GM12878 (cell line): ENCODE data around the gene TP53BP1. TPM values are rescaled to one million over a fixed set of nuclear protein-coding genes. Genes with fewer than 3 reads are reported as not detected.
"Not testable (repeated sequence)": the region's sequence is repeated elsewhere in the genome, so short reads cannot be mapped to it uniquely, and the experiment has no call there.

ENCODE experiments used
- ATAC-seq: fragments of 200-7000 bp; cut with Tn5 transposase; 3 replicates; pipeline ENCODE4 v1.9.1; 2020; ENCODE audit warnings: mild to moderate bottlenecking, moderate library complexity
- BruUV-seq: library from RNA; stranded (reverse); fragments of 400-500 nt; replicated peaks from 2 replicates; lab custom pipeline; 2021; lab: Mats Ljungman, UMichigan
- CTCF ChIA-PET: fragments of 300-600 bp; sonication (Branson Sonifier 250); formaldehyde crosslinking; extraction: SDS; loops from one replicate; lab custom pipeline; 2021; ENCODE audit warnings: inconsistent platforms; lab: Yijun Ruan, JAX
- POLR2A ChIA-PET: fragments of 350-600 bp; formaldehyde crosslinking; extraction: SDS; loops from one replicate; lab custom pipeline; 2021; ENCODE audit warnings: inconsistent platforms; lab: Charles Lee
- RAD21 ChIA-PET: fragments of 300-600 bp; sonication (Branson Sonifier 250); formaldehyde crosslinking; loops from one replicate; lab custom pipeline; 2023; ENCODE audit warnings: antibody characterized with exemption; ENCODE audit not compliant: unreplicated experiment; lab: Charles Lee
- SMC1A ChIA-PET: fragments of 300-600 bp; sonication (Branson Sonifier 250); formaldehyde crosslinking; loops from one replicate; lab custom pipeline; 2023; ENCODE audit not compliant: unreplicated experiment, uncharacterized antibody; lab: Charles Lee
- DNase-seq: peaks from one replicate; pipeline ENCODE4 v3.0.0-alpha.2; 2011; ENCODE audit warnings: low read depth, low spot score
- FAIRE-seq: peaks from 3 replicates; lab custom pipeline; 2011; peaks lifted over from hg19 to GRCh38; lab: Jason Lieb, UNC
- H2AFZ ChIP-seq: 2 replicates; pipeline ENCODE4 v1.6.0; 2011; ENCODE audit warnings: low read depth, low read length, control low read depth; ENCODE audit not compliant: control insufficient read depth
- H3K27ac ChIP-seq: 2 replicates; pipeline ENCODE4 v1.5.1; 2011; ENCODE audit warnings: control low read depth; ENCODE audit not compliant: control insufficient read depth, insufficient read depth
- H3K27me3 ChIP-seq, 2 experiments: replicated peaks in 1 of 2; 2 replicates each; pipeline versions ENCODE4 v1.6.0 to v1.6.1; 2011; ENCODE audit warnings: low read length in 1 of 2; ENCODE audit not compliant: control insufficient read depth in 2 of 2, insufficient read depth in 2 of 2
- H3K36me3 ChIP-seq, 2 experiments: 2 replicates each; pipeline ENCODE4 v1.5.1; 2011; ENCODE audit warnings: low read length in 1 of 2; ENCODE audit not compliant: control insufficient read depth in 2 of 2, insufficient read depth in 2 of 2
- H3K4me1 ChIP-seq: 2 replicates; pipeline ENCODE4 v1.6.1; 2011; ENCODE audit warnings: mild to moderate bottlenecking, low read length, moderate library complexity, mixed read lengths; ENCODE audit not compliant: control insufficient read depth, insufficient read depth
- H3K4me2 ChIP-seq: 2 replicates; pipeline ENCODE4 v1.6.0; 2011; ENCODE audit warnings: control low read depth; ENCODE audit not compliant: control insufficient read depth, insufficient read depth
- H3K4me3 ChIP-seq: fragments of 200-600 bp; sonication (generic); 2 replicates; pipeline ENCODE4 v1.5.1; 2016
- H3K79me2 ChIP-seq: 2 replicates; pipeline ENCODE4 v1.6.0; 2011; ENCODE audit warnings: low read length; ENCODE audit not compliant: control insufficient read depth, insufficient read depth
- H3K9ac ChIP-seq: 2 replicates; pipeline ENCODE4 v1.8.0; 2011; ENCODE audit warnings: low read length, control low read depth, mixed read lengths; ENCODE audit not compliant: control insufficient read depth, insufficient read depth
- H3K9me3 ChIP-seq: replicated peaks from 3 replicates; pipeline ENCODE4 v1.5.1; 2011; ENCODE audit warnings: mild to moderate bottlenecking, low read length; ENCODE audit not compliant: control insufficient read depth, insufficient read depth
- H4K20me1 ChIP-seq: 2 replicates; pipeline ENCODE4 v1.6.0; 2011; ENCODE audit not compliant: control insufficient read depth, insufficient read depth
- ZBTB4 ChIP-seq: fragments of 450-650 bp; formaldehyde crosslinking; IDR thresholded peaks from 2 replicates; pipeline ENCODE4 v1.4.0; 2022; ENCODE audit warnings: mild to moderate bottlenecking, moderate library complexity
- ZNF217 ChIP-seq: fragments of 450-650 bp; IDR thresholded peaks from 2 replicates; pipeline ENCODE4 v1.6.1; 2017; ENCODE audit warnings: antibody characterized with exemption, mild to moderate bottlenecking
- WGBS: methylation state at CpG from one replicate; pipeline ENCODE4 v1.1.6; 2016; ENCODE audit warnings: low lambda C conversion rate; ENCODE audit not compliant: insufficient replicate concordance, insufficient coverage; ENCODE audit errors: missing lambda C conversion rate; 5-methylcytosine and 5-hydroxymethylcytosine counted together
- in situ Hi-C: fragments of 300-500 bp; cut with MboI; formaldehyde crosslinking; loops from 9 replicates; pipeline ENCODE4 v1.14.3; 2018; ENCODE audit warnings: mixed read lengths
- intact Hi-C: fragments of 100-400 bp; cut with micrococcal nuclease; formaldehyde crosslinking; loops from one replicate; pipeline ENCODE4 v1.14.2; 2022; ENCODE audit not compliant: unreplicated experiment
- polyA plus RNA-seq, 11 experiments: library from polyadenylated mRNA; depleted of rRNA in 4 of 11; unstranded in 6 of 11; stranded (reverse) in 5 of 11; fragments of >200 nt; fragmentation: Nextera tagmentation in 4 of 11; fragmentation: Illumina TruSeq in 1 of 11; extraction: Ambion mirVana in 4 of 11; extraction: Trizol in 1 of 11; gene quantifications; 1 replicate in 1 of 11; 2 replicates in 10 of 11; pipeline versions ENCODE4 v1.2.1 to v1.2.3, GENCODE V29; 2011 to 2016; ENCODE audit warnings: inconsistent platforms in 2 of 11, missing spikeins in 2 of 11, low read depth in 1 of 11
- total RNA-seq, 4 experiments: library from RNA; depleted of rRNA in 3 of 4; stranded (reverse); fragments of >200 nt in 3 of 4; fragmentation: Illumina TruSeq in 1 of 4; extraction: Trizol in 1 of 4; gene quantifications; 2 replicates each; pipeline versions ENCODE4 v1.2.1 to v1.2.3, GENCODE V29; 2013 to 2021

Gene TP53BP1
- total and polyA plus RNA-seq, 10 of the 15 experiments (the other 5 are each of a cell fraction or from before 2014, with no cell fraction given), result 6.2 to 50.2 (median 19.3) TPM

- TF ChIP-seq ZBTB4 (CRISPR knock-in tag) (no peak), ZNF217 (no peak)
- TF ChIP-seq, all 136 proteins: peak for 0
Observed at GRCh38 chr15:43402255-43402654, 90.7 kb downstream of the TP53BP1 start (continued).

- CTCF ChIA-PET, ATAC-seq, in situ Hi-C loops: not testable (repeated sequence)
Observed at GRCh38 chr15:43393592-43393991, 99.4 kb downstream of the TP53BP1 start.

More at GRCh38 chr15:43393592-43393991, 99.4 kb downstream of the TP53BP1 start:
- H3K4me1 ChIP-seq, H3K4me3 ChIP-seq, H3K9me3 ChIP-seq, H4K20me1 ChIP-seq, BruUV-seq, POLR2A ChIA-PET, H3K79me2 ChIP-seq, H3K27ac ChIP-seq, H3K4me2 ChIP-seq, FAIRE-seq, H3K9ac ChIP-seq, intact Hi-C loops, RAD21 ChIA-PET, DNase-seq, H3K27me3 ChIP-seq, SMC1A ChIA-PET, H2AFZ ChIP-seq: not testable (repeated sequence)
- WGBS, result 81% methylated on average over 6 of the region's 6 CpGs
- H3K36me3 ChIP-seq, result peaks cover 7 to 27% of the 10 kb centered on the region in 2 experiments
